HepG2 (cell line): ENCODE results near the gene SEMA4A. TPM values are rescaled to one million over a fixed set of nuclear protein-coding genes. Genes with fewer than 3 reads are reported as not detected.

Experiments
- AHR ChIP-seq: IDR thresholded peaks from 2 replicates; pipeline ENCODE4 v1.6.1; 2018; ENCODE audit warnings: missing genetic modification reagents, missing compliant biosample characterization
- DNMT3B ChIP-seq: conservative IDR thresholded peaks from 2 replicates; pipeline ENCODE4 v1.6.1; 2016; ENCODE audit warnings: missing biosample characterization, control low read depth
- FOSL1 ChIP-seq: sonication (generic); formaldehyde crosslinking; IDR thresholded peaks from 2 replicates; pipeline ENCODE4 v1.9.0; 2021; ENCODE audit warnings: missing genetic modification reagents, borderline replicate concordance
- FOXA3 ChIP-seq: IDR thresholded peaks from 2 replicates; pipeline ENCODE4 v1.6.1; 2016; ENCODE audit warnings: missing genetic modification reagents, missing compliant biosample characterization
- GTF2F1 ChIP-seq: fragments of 150-350 bp; IDR thresholded peaks from 2 replicates; pipeline ENCODE4 v1.6.1; 2014; ENCODE audit warnings: low read length
- HDAC2 ChIP-seq: sonication (generic); formaldehyde crosslinking; IDR thresholded peaks from 2 replicates; pipeline ENCODE4 v1.4.0; 2020; ENCODE audit warnings: missing genetic modification reagents
- HNRNPH1 ChIP-seq: fragments of 200-400 bp; formaldehyde crosslinking; optimal IDR thresholded peaks from 2 replicates; pipeline ENCODE3; 2017; ENCODE audit warnings: mild to moderate bottlenecking, low read depth, low read length
- MIER3 ChIP-seq: IDR thresholded peaks from 2 replicates; pipeline ENCODE4 v1.6.1; 2016; ENCODE audit warnings: missing compliant biosample characterization, borderline replicate concordance
- POLR2A ChIP-seq, 2 experiments: IDR thresholded peaks; 2 replicates each; pipeline ENCODE4 v1.6.1; 2011; ENCODE audit warnings: low read depth in 2 of 2, low read length in 2 of 2, mild to moderate bottlenecking in 1 of 2, moderate library complexity in 1 of 2; ENCODE audit not compliant: insufficient read depth in 1 of 2
- POLR2AphosphoS2 ChIP-seq: IDR thresholded peaks from 2 replicates; pipeline ENCODE4 v1.6.1; 2011; ENCODE audit warnings: low read depth, low read length, improper control_type of control experiment
- ZMYM4 ChIP-seq: sonication (generic); formaldehyde crosslinking; IDR thresholded peaks from 2 replicates; pipeline ENCODE4 v1.8.1; 2023; ENCODE audit warnings: mild to moderate bottlenecking, missing genetic modification reagents
- ZNF12 ChIP-seq: sonication (generic); formaldehyde crosslinking; IDR thresholded peaks from 2 replicates; pipeline ENCODE4 v1.5.0; 2020; ENCODE audit warnings: missing genetic modification reagents
- ZNF17 ChIP-seq: sonication (generic); formaldehyde crosslinking; IDR thresholded peaks from 2 replicates; pipeline ENCODE4 v1.5.0; 2020; ENCODE audit warnings: mild to moderate bottlenecking, missing genetic modification reagents
- ZNF605 ChIP-seq: sonication (generic); formaldehyde crosslinking; IDR thresholded peaks from 2 replicates; pipeline ENCODE4 v1.8.0; 2022; ENCODE audit warnings: mild to moderate bottlenecking, missing genetic modification reagents
- ZNF670 ChIP-seq: sonication (generic); formaldehyde crosslinking; IDR thresholded peaks from 2 replicates; pipeline ENCODE4 v1.8.0; 2022; ENCODE audit warnings: mild to moderate bottlenecking, missing genetic modification reagents, borderline replicate concordance
- ZNF678 ChIP-seq: sonication (generic); formaldehyde crosslinking; IDR thresholded peaks from 2 replicates; pipeline ENCODE4 v1.4.0; 2020; ENCODE audit warnings: mild to moderate bottlenecking, missing genetic modification reagents
- ZNF891 ChIP-seq: sonication (generic); formaldehyde crosslinking; IDR thresholded peaks from 2 replicates; pipeline ENCODE4 v1.5.0; 2020; ENCODE audit warnings: mild to moderate bottlenecking, missing genetic modification reagents
- ZSCAN29 ChIP-seq: sonication (generic); formaldehyde crosslinking; conservative IDR thresholded peaks from 2 replicates; pipeline ENCODE4 v1.4.0; 2020; ENCODE audit warnings: mild to moderate bottlenecking, missing genetic modification reagents
- ZZZ3 ChIP-seq: sonication (generic); formaldehyde crosslinking; IDR thresholded peaks from 2 replicates; pipeline ENCODE4 v1.4.0; 2020; ENCODE audit warnings: missing genetic modification reagents, mild to moderate bottlenecking, borderline replicate concordance
- polyA plus RNA-seq, 8 experiments: library from polyadenylated mRNA; depleted of rRNA in 3 of 8; stranded (reverse) in 7 of 8; unstranded in 1 of 8; fragments of >200 nt; fragmentation: Illumina TruSeq in 4 of 8; extraction: Trizol in 4 of 8; gene quantifications; 2 replicates each; pipeline versions ENCODE4 v1.2.1 to v1.2.3, GENCODE V29; 2011 to 2016; ENCODE audit warnings: low read depth in 4 of 8, missing spikeins in 1 of 8, mixed read lengths in 1 of 8; ENCODE audit not compliant: insufficient read depth in 1 of 8
- total RNA-seq, 5 experiments: library from RNA; depleted of rRNA; stranded (reverse); fragments of >200 nt; fragmentation: Illumina TruSeq; extraction: Trizol; gene quantifications; 2 replicates each; pipeline ENCODE4 v1.2.3, GENCODE V29; 2016; ENCODE audit warnings: low read depth in 1 of 5
- TF ChIP-seq, protein P1 (sequence below): sonication (generic); formaldehyde crosslinking; IDR thresholded peaks from 2 replicates; pipeline ENCODE4 v1.5.0; 2020; ENCODE audit warnings: missing genetic modification reagents
- TF ChIP-seq, protein P2 (sequence below): sonication (generic); formaldehyde crosslinking; IDR thresholded peaks from 2 replicates; pipeline ENCODE4 v1.8.0; 2022; ENCODE audit warnings: missing genetic modification reagents, mild to moderate bottlenecking, inconsistent platforms, borderline replicate concordance
- TF ChIP-seq, protein P3 (sequence below): sonication (generic); formaldehyde crosslinking; IDR thresholded peaks from 2 replicates; pipeline ENCODE4 v1.5.1; 2020; ENCODE audit warnings: missing genetic modification reagents, mild to moderate bottlenecking, borderline replicate concordance
- TF ChIP-seq, protein P4 (sequence below): IDR thresholded peaks from 2 replicates; pipeline ENCODE4 v1.6.1; 2016
- TF ChIP-seq, protein P5 (sequence below): sonication (generic); formaldehyde crosslinking; IDR thresholded peaks from 2 replicates; pipeline ENCODE4 v1.9.0; 2022; ENCODE audit warnings: missing genetic modification reagents, mild to moderate bottlenecking, borderline replicate concordance

The SEMA4A gene
- total and polyA plus RNA-seq, 2 of the 13 experiments (the other 11 are each of a cell fraction or from before 2014, with no cell fraction given), result 0.09 to 0.20 TPM

DNA sequence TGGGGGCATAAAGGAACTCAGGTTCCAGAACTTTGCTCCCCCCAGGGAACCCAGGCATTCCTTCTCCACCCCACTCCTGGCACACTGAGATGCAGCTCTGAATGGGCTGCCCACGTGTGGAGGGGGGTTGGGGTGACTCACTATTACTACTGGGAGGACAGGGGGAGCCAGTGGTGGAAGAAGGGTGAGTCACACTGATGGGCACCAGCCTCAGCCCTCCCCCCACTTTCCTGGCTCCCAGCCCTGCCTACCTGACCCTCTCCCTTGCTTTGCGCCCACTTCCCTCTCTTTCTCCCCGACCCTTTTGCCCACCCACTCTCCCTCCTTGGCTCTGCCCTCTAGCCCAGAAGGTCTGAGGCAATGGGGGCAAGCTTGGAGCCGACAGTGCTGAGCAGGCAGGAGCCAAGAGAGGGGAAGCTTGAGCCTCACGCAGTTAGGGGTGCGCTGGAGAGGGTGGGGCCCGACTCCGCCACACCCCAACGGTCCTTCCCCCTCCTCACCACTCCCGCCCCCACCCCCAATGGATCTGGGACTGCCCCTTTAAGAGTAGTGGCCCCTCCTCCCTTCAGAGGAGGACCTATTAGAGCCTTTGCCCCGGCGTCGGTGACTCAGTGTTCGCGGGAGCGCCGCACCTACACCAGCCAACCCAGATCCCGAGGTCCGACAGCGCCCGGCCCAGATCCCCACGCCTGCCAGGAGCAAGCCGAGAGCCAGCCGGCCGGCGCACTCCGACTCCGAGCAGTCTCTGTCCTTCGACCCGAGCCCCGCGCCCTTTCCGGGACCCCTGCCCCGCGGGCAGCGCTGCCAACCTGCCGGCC is 39.1 kb upstream of the SEMA4A start, which contains the start of gene LMNA (continued):
- TF ChIP-seq MIER3 (CRISPR knock-in tag) (no peak), HDAC2 (CRISPR knock-in tag) (no peak), ZNF670 (no peak), POLR2A (IDR thresholded peaks at IDR 0.05; ENCODE audit: insufficient read depth in 1 of 2, low read depth in 2 of 2, low read length in 2 of 2) (peak in 1 of 2 experiments; percentile 90; a peak in 2 of 4 replicates), GTF2F1 (no peak), ZNF605 (0 out of 2 replicates have a peak, but pooled peaks have one; percentile 28), POLR2AphosphoS2 (peak; percentile 50; the same call in 1 of the 2 replicates), FOXA3 (CRISPR knock-in tag) (0 out of 2 replicates have a peak, but pooled peaks have one; percentile 6), ZMYM4 (CRISPR knock-in tag) (peak; percentile 28; the same call in 1 of the 2 replicates), ZNF17 (CRISPR knock-in tag) (no peak), ZNF12 (0 out of 2 replicates have a peak, but pooled peaks have one; percentile 14), AHR (CRISPR knock-in tag) (no peak), ZZZ3 (CRISPR knock-in tag) (no peak; the same call in 1 of the 2 replicates), FOSL1 (CRISPR knock-in tag) (peak; percentile 62), HNRNPH1 (no peak), ZSCAN29 (no peak), ZNF678 (CRISPR knock-in tag) (no peak), ZNF891 (CRISPR knock-in tag) (0 out of 2 replicates have a peak, but pooled peaks have one; percentile 50), DNMT3B (CRISPR knock-in tag) (no peak)
- TF ChIP-seq, protein P1, sequence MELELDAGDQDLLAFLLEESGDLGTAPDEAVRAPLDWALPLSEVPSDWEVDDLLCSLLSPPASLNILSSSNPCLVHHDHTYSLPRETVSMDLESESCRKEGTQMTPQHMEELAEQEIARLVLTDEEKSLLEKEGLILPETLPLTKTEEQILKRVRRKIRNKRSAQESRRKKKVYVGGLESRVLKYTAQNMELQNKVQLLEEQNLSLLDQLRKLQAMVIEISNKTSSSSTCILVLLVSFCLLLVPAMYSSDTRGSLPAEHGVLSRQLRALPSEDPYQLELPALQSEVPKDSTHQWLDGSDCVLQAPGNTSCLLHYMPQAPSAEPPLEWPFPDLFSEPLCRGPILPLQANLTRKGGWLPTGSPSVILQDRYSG (CRISPR knock-in tag), result no peak
- TF ChIP-seq, protein P2, sequence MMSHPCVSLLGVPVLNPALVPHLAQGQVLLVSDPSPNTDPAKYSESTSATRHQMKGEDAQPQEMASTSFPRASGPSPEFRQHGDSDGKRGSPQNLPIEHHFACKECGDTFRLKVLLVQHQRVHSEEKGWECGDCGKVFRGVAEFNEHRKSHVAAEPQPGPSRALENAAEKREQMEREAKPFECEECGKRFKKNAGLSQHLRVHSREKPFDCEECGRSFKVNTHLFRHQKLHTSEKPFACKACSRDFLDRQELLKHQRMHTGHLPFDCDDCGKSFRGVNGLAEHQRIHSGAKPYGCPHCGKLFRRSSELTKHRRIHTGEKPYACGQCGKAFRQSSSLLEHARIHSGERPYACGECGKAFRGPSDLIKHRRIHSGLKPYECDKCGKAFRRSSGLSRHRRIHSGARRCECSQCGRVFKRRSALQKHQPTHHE (CRISPR knock-in tag), result no peak
- TF ChIP-seq, protein P3, sequence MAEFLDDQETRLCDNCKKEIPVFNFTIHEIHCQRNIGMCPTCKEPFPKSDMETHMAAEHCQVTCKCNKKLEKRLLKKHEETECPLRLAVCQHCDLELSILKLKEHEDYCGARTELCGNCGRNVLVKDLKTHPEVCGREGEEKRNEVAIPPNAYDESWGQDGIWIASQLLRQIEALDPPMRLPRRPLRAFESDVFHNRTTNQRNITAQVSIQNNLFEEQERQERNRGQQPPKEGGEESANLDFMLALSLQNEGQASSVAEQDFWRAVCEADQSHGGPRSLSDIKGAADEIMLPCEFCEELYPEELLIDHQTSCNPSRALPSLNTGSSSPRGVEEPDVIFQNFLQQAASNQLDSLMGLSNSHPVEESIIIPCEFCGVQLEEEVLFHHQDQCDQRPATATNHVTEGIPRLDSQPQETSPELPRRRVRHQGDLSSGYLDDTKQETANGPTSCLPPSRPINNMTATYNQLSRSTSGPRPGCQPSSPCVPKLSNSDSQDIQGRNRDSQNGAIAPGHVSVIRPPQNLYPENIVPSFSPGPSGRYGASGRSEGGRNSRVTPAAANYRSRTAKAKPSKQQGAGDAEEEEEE (CRISPR knock-in tag), result no peak
- TF ChIP-seq, protein P4, sequence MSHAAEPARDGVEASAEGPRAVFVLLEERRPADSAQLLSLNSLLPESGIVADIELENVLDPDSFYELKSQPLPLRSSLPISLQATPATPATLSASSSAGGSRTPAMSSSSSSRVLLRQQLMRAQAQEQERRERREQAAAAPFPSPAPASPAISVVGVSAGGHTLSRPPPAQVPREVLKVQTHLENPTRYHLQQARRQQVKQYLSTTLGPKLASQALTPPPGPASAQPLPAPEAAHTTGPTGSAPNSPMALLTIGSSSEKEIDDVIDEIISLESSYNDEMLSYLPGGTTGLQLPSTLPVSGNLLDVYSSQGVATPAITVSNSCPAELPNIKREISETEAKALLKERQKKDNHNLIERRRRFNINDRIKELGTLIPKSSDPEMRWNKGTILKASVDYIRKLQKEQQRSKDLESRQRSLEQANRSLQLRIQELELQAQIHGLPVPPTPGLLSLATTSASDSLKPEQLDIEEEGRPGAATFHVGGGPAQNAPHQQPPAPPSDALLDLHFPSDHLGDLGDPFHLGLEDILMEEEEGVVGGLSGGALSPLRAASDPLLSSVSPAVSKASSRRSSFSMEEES, result no peak
- TF ChIP-seq, protein P5, sequence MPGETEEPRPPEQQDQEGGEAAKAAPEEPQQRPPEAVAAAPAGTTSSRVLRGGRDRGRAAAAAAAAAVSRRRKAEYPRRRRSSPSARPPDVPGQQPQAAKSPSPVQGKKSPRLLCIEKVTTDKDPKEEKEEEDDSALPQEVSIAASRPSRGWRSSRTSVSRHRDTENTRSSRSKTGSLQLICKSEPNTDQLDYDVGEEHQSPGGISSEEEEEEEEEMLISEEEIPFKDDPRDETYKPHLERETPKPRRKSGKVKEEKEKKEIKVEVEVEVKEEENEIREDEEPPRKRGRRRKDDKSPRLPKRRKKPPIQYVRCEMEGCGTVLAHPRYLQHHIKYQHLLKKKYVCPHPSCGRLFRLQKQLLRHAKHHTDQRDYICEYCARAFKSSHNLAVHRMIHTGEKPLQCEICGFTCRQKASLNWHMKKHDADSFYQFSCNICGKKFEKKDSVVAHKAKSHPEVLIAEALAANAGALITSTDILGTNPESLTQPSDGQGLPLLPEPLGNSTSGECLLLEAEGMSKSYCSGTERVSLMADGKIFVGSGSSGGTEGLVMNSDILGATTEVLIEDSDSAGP (CRISPR knock-in tag), result peak; percentile 99
